Activated CD4-positive, alpha-beta memory T cell treated with anti-CD3 and anti-CD28 coated beads, Interleukin-2, amount 10 ng/mL, durations not matched to agents 7 days and 5 days (primary cell): ENCODE measurements around the gene GGT6. TPM values are rescaled to one million over a fixed set of nuclear protein-coding genes. Genes with fewer than 3 reads are reported as not detected.

Experiments used
- CTCF ChIA-PET: fragments of 350-600 bp; sonication (Branson Sonifier 250); formaldehyde crosslinking; loops from one replicate; lab custom pipeline; 2021; ENCODE audit warnings: antibody characterized with exemption, inconsistent platforms; lab: Charles Lee
- POLR2A ChIA-PET: fragments of 350-600 bp; sonication (Branson Sonifier 250); formaldehyde crosslinking; loops from one replicate; lab custom pipeline; 2021; ENCODE audit warnings: antibody characterized with exemption; lab: Charles Lee
- DNase-seq: peaks from one replicate; pipeline ENCODE4 v3.0.0-alpha.2; 2020
- H3K27ac Mint-ChIP-seq: one replicate; pipeline ENCODE4 v1.8.0; 2021; ENCODE audit warnings: mild to moderate bottlenecking, mixed read lengths
- H3K27me3 Mint-ChIP-seq: one replicate; pipeline ENCODE4 v1.8.0; 2021; ENCODE audit warnings: mixed read lengths
- H3K36me3 Mint-ChIP-seq: one replicate; pipeline ENCODE4 v1.8.0; 2021; ENCODE audit warnings: low read depth, mixed read lengths
- H3K4me1 Mint-ChIP-seq: one replicate; pipeline ENCODE4 v1.8.0; 2021; ENCODE audit warnings: mixed read lengths
- H3K4me3 Mint-ChIP-seq: one replicate; pipeline ENCODE4 v1.8.0; 2021; ENCODE audit warnings: mild to moderate bottlenecking, mixed read lengths
- H3K9me3 Mint-ChIP-seq: one replicate; pipeline ENCODE4 v1.8.0; 2021; ENCODE audit warnings: mixed read lengths
- total RNA-seq, 2 experiments: library from RNA; stranded (reverse); gene quantifications; one replicate each; pipeline ENCODE4 v1.2.3, GENCODE V29; 2021

GGT6 gene
- total RNA-seq, 2 experiments from 2014 or later, result not detected

DNA sequence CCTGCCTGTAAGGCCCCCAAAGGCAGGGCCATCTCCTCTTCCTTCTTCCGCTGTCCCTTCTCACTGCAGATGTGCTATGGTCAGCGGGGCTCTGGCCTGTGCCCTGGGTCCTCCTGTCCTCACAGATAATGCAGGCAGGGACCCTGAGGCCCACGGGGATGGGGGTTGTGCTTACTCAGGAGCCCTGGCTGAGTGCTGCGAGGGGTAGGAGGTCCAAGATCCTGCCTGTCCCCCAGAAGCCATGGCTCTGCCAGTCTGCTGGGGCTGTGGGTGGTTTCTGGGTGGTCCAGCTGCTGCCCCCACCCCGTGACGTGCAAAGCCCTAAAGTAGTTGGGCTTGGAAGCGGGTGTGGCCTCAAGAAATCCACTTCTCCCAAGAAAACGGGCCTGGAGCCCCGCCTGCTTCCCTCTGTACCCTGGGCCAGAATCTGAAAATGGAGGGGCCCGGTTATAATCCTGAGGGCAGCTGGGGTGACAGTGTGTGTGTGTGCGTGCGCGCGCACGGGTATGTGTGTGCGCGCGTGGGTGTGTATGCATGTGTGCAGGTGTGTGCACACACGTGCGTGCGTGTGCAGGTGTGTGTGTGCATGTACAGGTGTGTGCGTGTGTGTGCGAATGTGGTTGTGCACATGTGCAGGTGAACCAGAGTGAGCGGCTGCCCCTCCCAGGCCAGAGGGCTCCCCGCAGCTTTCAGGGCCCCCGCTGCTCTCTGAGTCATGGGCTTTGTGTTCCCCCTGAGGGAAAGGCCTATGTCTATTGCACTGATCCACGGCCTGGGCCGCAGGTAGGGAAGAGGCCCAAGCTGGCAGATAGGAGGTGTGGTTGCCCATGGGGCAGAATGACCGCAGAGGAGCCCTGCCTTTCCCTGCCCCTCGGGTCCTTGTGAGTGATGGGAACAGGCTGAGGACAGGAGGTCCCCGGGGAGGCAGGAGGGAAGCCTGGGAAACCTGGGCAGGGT is 47.9 kb downstream of the GGT6 start:
- DNase-seq, result no peak
- ChIA-PET CTCF (no interaction called here), POLR2A (no interaction called here)
- Mint-ChIP-seq H3K36me3 (no peaks in the 10 kb centered on the region), H3K27me3 (peaks cover 5% of the 10 kb centered on the region), H3K27ac (no peak overlapping the region), H3K4me3 (no peak overlapping the region), H3K4me1 (peaks cover 20% of the 10 kb centered on the region), H3K9me3 (no peaks in the 10 kb centered on the region)

DNA sequence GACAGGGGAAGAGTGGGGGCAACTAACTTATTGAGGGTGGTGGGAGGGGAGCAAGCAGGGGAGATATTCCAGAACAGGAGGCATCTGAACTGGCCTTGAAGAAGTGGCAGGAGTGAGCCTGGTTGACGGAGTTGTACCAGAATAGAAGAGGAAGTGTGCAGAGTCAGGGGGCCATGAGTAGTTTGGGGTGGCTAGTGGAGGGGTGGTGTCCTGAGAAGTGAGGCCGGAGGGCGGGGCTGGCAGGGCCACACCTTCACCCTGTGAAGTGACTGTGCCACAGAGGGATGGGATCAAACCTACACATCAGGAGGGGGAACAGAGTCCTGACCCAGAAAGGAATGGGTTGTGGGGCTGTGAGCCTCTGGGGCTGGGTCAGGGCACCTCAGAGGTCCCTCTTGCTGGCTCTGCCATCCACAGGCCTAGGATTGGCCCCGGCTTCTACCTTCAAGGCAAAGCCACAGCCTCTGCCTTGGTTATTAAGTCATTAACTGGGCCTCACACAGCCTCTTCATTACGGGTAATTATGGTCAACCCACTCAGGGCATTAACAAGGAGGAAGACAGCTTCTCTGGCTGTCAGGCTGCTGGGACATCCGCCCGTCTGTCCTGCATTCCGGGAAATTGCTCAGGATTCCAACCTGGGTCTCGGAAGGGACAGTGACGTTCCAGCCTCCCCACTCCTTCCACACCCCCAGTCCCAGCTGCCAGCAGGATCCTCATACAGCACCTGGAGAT is 49.0 kb downstream of the GGT6 start:
- Mint-ChIP-seq H3K4me1 (peaks cover 20% of the 10 kb centered on the region), H3K27ac (no peak overlapping the region), H3K27me3 (peaks cover 5% of the 10 kb centered on the region), H3K36me3 (no peaks in the 10 kb centered on the region), H3K4me3 (no peak overlapping the region), H3K9me3 (no peaks in the 10 kb centered on the region)
- DNase-seq, result no peak
- CTCF ChIA-PET, result no interaction called here
- POLR2A ChIA-PET, result no interaction called here

DNA sequence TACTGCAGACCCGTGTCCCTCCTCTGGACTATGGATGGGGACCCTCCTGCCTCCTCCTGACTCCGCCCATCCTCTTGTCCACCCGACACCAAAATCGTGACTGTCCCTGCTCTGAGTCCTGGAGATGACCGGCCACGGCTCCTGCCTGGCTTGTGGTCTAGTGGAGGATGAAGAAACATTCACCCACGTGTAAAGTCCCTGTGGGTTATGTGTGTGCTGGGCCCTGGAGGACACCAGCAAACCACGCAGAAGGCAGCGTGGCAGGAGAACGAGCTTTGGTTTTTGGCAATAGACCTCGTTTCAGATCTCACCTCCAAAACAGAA is 49.8 kb downstream of the GGT6 start:
- Mint-ChIP-seq H3K9me3 (no peaks in the 10 kb centered on the region), H3K4me3 (no peak overlapping the region), H3K4me1 (peaks cover 20% of the 10 kb centered on the region), H3K36me3 (no peaks in the 10 kb centered on the region), H3K27ac (no peak overlapping the region), H3K27me3 (peaks cover 5% of the 10 kb centered on the region)
- DNase-seq, result no peak
- ChIA-PET CTCF (no interaction called here), POLR2A (no interaction called here)

DNA sequence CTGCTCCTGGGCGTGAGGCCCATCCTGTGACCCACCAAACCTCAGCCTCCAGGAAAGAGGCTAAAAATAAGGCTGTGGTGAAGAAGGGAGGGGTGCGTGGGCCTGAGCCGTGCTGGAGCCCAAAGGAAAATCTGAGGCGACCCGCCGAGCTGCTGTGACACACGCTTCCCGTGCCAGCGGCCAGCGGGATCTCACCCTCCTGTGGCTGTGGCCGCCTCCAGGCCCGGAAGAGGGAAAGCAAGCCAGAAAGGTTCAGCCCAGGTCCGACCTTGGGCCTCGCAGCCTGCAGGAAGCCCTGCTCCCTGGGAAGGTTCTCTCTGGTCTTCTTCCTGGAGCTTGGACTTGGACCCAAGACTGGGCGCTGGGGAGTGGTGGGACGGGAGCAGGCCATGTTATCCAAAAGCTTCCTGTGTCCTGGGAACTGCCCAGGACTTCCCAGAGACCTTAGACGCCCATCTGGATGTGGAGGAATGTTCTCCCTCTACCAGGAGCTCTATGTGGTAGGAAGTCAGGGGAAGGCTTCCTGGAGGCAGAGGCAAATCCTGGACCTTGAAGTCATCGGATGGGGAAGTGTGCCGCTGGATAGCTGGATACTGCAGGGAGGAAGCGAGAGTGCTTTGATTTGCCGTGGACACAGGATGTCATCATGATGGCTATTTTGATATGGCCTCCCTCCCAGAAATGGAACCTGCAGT is 50.3 kb downstream of the GGT6 start:
- no peak overlapping the region for H3K27ac Mint-ChIP-seq
- POLR2A ChIA-PET, result no interaction called here
- H3K9me3 Mint-ChIP-seq, result no peaks in the 10 kb centered on the region
- CTCF ChIA-PET, result interaction anchor here (1.3 to 1.5 kb wide), 2 partner anchors 10 to 57 kb away, joined by 3 to 4 read pairs; no protein-coding TSS in a partner anchor
- peaks cover 5% of the 10 kb centered on the region for H3K27me3 Mint-ChIP-seq
- no peak for DNase-seq
- H3K4me3 Mint-ChIP-seq, result no peak overlapping the region
- H3K36me3 Mint-ChIP-seq, result no peaks in the 10 kb centered on the region
- H3K4me1 Mint-ChIP-seq, result peaks cover 21% of the 10 kb centered on the region

DNA sequence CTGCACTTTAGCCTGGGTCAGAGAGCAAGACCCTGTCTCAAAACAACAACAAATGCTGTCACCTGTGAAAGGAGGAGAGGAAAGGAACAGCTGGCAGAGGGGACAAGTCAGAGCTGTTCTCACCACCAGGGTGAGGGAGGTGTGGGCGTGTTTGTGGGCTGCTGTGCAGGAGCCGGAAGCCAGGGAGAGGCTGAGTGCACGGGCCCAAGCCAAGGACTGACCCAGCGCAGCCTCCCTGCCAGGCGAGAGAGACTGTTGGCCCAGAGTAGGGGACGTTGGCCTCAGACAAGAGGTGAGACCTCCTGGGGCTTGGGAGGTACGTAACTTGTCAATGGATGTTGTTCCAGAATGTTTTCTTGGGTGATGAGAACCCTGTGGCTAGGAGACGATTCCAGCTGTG is 51.0 kb downstream of the GGT6 start:
- DNase-seq, result peak; percentile 60
- Mint-ChIP-seq H3K4me1 (peaks cover 28% of the 10 kb centered on the region), H3K4me3 (no peak overlapping the region), H3K27ac (no peak overlapping the region), H3K27me3 (peaks cover 5% of the 10 kb centered on the region), H3K9me3 (no peaks in the 10 kb centered on the region), H3K36me3 (no peaks in the 10 kb centered on the region)
- POLR2A ChIA-PET, result no interaction called here
- CTCF ChIA-PET, result interaction anchor here (1.0 to 1.5 kb wide), 3 partner anchors 9 to 88 kb away, joined by 3 to 4 read pairs (median 3); no protein-coding TSS in a partner anchor

DNA sequence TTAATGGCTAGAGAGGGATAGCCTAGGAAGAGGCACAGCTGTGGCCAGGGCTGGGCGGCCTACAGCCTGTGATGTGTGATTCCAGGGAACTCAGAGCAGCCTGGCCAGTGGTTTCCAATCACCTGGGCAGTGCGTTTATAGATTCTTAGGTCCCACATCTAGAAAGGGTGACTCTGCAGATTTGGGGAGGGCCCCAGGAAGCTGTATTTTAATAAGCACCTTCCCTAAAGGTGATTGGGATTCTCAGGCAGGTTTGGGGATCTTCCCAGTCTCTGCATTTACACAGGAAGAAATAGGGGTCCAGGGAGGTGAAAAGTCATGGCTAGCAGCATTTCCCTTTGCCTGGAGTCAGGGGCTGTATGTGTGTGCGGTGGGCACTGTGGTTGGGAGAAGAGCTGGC is 52.2 kb downstream of the GGT6 start:
- peaks cover 5% of the 10 kb centered on the region for H3K27me3 Mint-ChIP-seq
- no peak overlapping the region for H3K27ac Mint-ChIP-seq
- H3K36me3 Mint-ChIP-seq, result no peaks in the 10 kb centered on the region
- peaks cover 38% of the 10 kb centered on the region for H3K4me1 Mint-ChIP-seq
- H3K9me3 Mint-ChIP-seq, result no peaks in the 10 kb centered on the region
- ChIA-PET CTCF (no interaction called here), POLR2A (no interaction called here)
- no peak overlapping the region for H3K4me3 Mint-ChIP-seq
- DNase-seq, result no peak

DNA sequence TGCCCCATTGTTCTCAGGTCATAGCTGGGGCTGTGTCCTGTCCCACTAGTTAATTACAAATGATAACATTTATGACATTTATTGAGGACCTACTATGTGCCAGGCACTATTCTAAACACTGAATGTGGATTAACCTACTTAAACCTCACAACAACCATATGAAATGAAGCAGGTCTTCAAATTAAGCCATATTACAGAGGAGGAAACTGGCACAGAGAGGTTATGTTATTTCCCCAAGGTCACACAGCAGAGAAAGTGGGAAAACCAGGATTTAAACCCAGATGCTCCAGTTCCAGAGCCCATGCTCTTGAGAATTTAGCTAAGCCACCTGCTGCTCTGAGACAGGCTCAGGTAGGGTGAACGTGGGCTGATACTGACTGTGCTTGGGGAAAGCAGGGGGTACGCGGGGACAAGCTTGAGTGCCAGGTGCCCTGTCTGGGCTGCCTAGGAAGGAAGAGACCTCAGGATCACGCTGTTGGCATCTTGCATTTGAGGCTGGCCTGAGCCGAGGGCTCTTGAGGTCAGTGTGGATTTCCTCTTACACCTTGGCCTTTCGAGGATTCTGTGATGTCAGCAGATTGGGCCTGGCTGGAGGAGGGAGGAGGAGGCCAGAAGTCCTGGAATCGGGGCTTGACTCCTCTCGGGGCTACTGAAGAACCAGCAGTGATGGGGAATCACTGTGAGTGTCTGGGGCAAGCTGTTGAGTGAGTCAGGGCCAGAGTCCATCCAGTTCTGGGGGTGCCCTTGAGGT is 52.8 kb downstream of the GGT6 start:
- DNase-seq, result no peak
- Mint-ChIP-seq H3K4me3 (no peak overlapping the region), H3K27ac (no peak overlapping the region), H3K9me3 (no peaks in the 10 kb centered on the region), H3K4me1 (peaks cover 38% of the 10 kb centered on the region), H3K36me3 (no peaks in the 10 kb centered on the region), H3K27me3 (peaks cover 9% of the 10 kb centered on the region)
- ChIA-PET POLR2A (no interaction called here), CTCF (no interaction called here)

Other genes starting within 250 kb of the GGT6 start
- 10 to 100 TPM; 65.3 to 66.4 TPM for gene UBE2G1, start 193.9 kb downstream of the GGT6 start, total RNA-seq
- 10 to 100 TPM; 14.1 to 14.2 TPM for gene SPNS3, start 126.6 kb downstream of the GGT6 start, total RNA-seq
- under 1 TPM; 0.15 to 0.60 TPM for gene SPNS2, start 61.7 kb downstream of the GGT6 start, total RNA-seq
- gene MYBBP1A, start 5.2 kb downstream of the GGT6 start, total RNA-seq, result 10 to 100 TPM; 36.7 to 37.7 TPM
- gene SMTNL2, start 24.0 kb upstream of the GGT6 start, total RNA-seq, result not detected
- gene ALOX15, start 81.1 kb upstream of the GGT6 start, total RNA-seq, result not detected
- 10 to 100 TPM; 67.7 to 69.2 TPM for gene PELP1, start 143.6 kb upstream of the GGT6 start, total RNA-seq
- 100 to 1,000 TPM; 372 to 378 TPM for gene ARRB2, start 150.1 kb upstream of the GGT6 start, total RNA-seq
- gene MED11, start 170.9 kb upstream of the GGT6 start, total RNA-seq, result 10 to 100 TPM; 24.6 to 25.3 TPM
- gene ZMYND15, start 179.3 kb upstream of the GGT6 start, total RNA-seq, result under 1 TPM in 1 of 2 experiments, not detected in 1; 0.10 TPM
- 1 to 10 TPM; 2.2 to 2.6 TPM for gene CXCL16, start 179.4 kb upstream of the GGT6 start, total RNA-seq
- under 1 TPM in 1 of 2 experiments, not detected in 1; 0.35 TPM for gene TM4SF5, start 211.3 kb upstream of the GGT6 start, total RNA-seq
- gene VMO1, start 225.8 kb upstream of the GGT6 start, total RNA-seq, result under 1 TPM in 1 of 2 experiments, not detected in 1; 0.40 TPM
- not detected for gene GLTPD2, start 228.4 kb upstream of the GGT6 start, total RNA-seq
- gene PSMB6, start 235.6 kb upstream of the GGT6 start, total RNA-seq, result 100 to 1,000 TPM; 118 to 121 TPM
- 10 to 100 TPM; 17.4 to 20.7 TPM for gene PLD2, start 246.6 kb upstream of the GGT6 start, total RNA-seq